OCI-LY7 (cell line): ENCODE data around the gene SIDT1. TPM values are rescaled to one million over a fixed set of nuclear protein-coding genes. Genes with fewer than 3 reads are reported as not detected.

ENCODE experiments used
- BruUV-seq: library from RNA; stranded (reverse); fragments of 400-500 nt; replicated peaks from 2 replicates; lab custom pipeline; 2021; lab: Mats Ljungman, UMichigan
- CTCF ChIA-PET: fragments of 300-600 bp; sonication (Branson Sonifier 250); formaldehyde crosslinking; loops from one replicate; lab custom pipeline; 2022; ENCODE audit warnings: antibody characterized with exemption; ENCODE audit not compliant: unreplicated experiment; lab: Charles Lee
- POLR2A ChIA-PET: fragments of 300-600 bp; sonication (Branson Sonifier 250); formaldehyde crosslinking; loops from one replicate; lab custom pipeline; 2022; ENCODE audit warnings: antibody characterized with exemption; lab: Charles Lee
- DNase-seq: peaks from one replicate; pipeline ENCODE4 v3.0.0-alpha.2; 2015; ENCODE audit warnings: low spot score
- H2AFZ ChIP-seq: fragments of 200-600 bp; sonication (generic), shearing (Covaris generic); 2 replicates; pipeline ENCODE4 v1.6.1; 2014; ENCODE audit warnings: mild to moderate bottlenecking, antibody characterized with exemption, low read length, moderate library complexity
- H3K27ac ChIP-seq: fragments of 200-600 bp; sonication (generic); 2 replicates; pipeline ENCODE4 v1.5.1; 2014; ENCODE audit warnings: mixed run types, low read depth, mild to moderate bottlenecking, moderate library complexity, low read length, inconsistent platforms; ENCODE audit not compliant: poor library complexity, severe bottlenecking
- H3K36me3 ChIP-seq: fragments of 200-600 bp; sonication (generic); 2 replicates; pipeline ENCODE4 v1.6.1; 2014; ENCODE audit warnings: mild to moderate bottlenecking, antibody characterized with exemption, low read length, moderate library complexity, mixed read lengths; ENCODE audit not compliant: insufficient read depth
- H3K4me1 ChIP-seq: fragments of 200-600 bp; sonication (generic); 2 replicates; pipeline ENCODE4 v1.5.1; 2014; ENCODE audit warnings: mild to moderate bottlenecking, low read length; ENCODE audit not compliant: insufficient read depth, poor library complexity, severe bottlenecking
- H3K4me2 ChIP-seq: fragments of 200-600 bp; sonication (generic); 2 replicates; pipeline ENCODE4 v1.6.1; 2014; ENCODE audit warnings: mild to moderate bottlenecking, low read length
- H3K4me3 ChIP-seq: fragments of 200-600 bp; sonication (generic); 2 replicates; pipeline ENCODE4 v1.5.1; 2014; ENCODE audit warnings: mild to moderate bottlenecking, low read depth, low read length; ENCODE audit not compliant: poor library complexity, severe bottlenecking
- H3K79me2 ChIP-seq: fragments of 200-600 bp; sonication (generic); 2 replicates; pipeline ENCODE4 v1.6.1; 2016; ENCODE audit warnings: low read depth, mild to moderate bottlenecking, low read length, moderate library complexity, mixed read lengths; ENCODE audit not compliant: insufficient read depth
- H3K9me2 ChIP-seq: fragments of 200-600 bp; sonication (generic); 2 replicates; pipeline ENCODE4 v1.6.1; 2016; ENCODE audit warnings: mild to moderate bottlenecking, low read length, mixed read lengths; ENCODE audit not compliant: insufficient read depth
- H3K9me3 ChIP-seq: fragments of 200-600 bp; sonication (generic); 2 replicates; pipeline ENCODE4 v1.6.1; 2014; ENCODE audit warnings: mild to moderate bottlenecking, mixed run types, low read length, mixed read lengths
- H4K20me1 ChIP-seq: fragments of 200-600 bp; sonication (generic); 2 replicates; pipeline ENCODE4 v1.6.1; 2014; ENCODE audit warnings: mild to moderate bottlenecking, antibody characterized with exemption, low read length, moderate library complexity, mixed read lengths; ENCODE audit not compliant: insufficient read depth
- CTCF ChIP-seq: fragments of 200-600 bp; sonication (generic); conservative IDR thresholded peaks from 2 replicates; pipeline ENCODE4 v1.5.1; 2014; ENCODE audit warnings: mild to moderate bottlenecking, antibody characterized with exemption, low read length, moderate library complexity, mixed read lengths
- EZH2phosphoT487 ChIP-seq: fragments of 200-600 bp; sonication (generic); IDR thresholded peaks from 2 replicates; pipeline ENCODE4 v1.6.1; 2018; ENCODE audit warnings: low read depth, borderline replicate concordance, mild to moderate bottlenecking, mixed run types, antibody characterized with exemption, low read length, moderate library complexity, mixed read lengths
- intact Hi-C: fragments of 100-400 bp; cut with micrococcal nuclease; formaldehyde crosslinking; loops from one replicate; pipeline ENCODE4 v1.10.0; 2022; ENCODE audit not compliant: unreplicated experiment
- total RNA-seq, 2 experiments: library from RNA; depleted of rRNA in 1 of 2; stranded (reverse); fragments of >200 nt in 1 of 2; shearing (Covaris generic) in 1 of 2; gene quantifications; 2 replicates each; pipeline ENCODE4 v1.2.3, GENCODE V29; 2014 to 2022

SIDT1 gene
- total RNA-seq, 2 experiments from 2014 or later: 7.3 to 10.3 TPM

- H3K36me3 ChIP-seq: no peaks in the 10 kb centered on the region
- ChIA-PET POLR2A (no interaction called here), CTCF (no interaction called here)
- no peak for DNase-seq
- H3K4me1 ChIP-seq: no peaks in the 10 kb centered on the region
- TF ChIP-seq EZH2phosphoT487 (no peak), CTCF (no peak)
- no peak overlapping the region for H3K4me2 ChIP-seq
- no peaks in the 10 kb centered on the region for H3K9me2 ChIP-seq
- BruUV-seq: no TSS peak
- H3K9me3 ChIP-seq: no peaks in the 10 kb centered on the region
- H3K79me2 ChIP-seq: no peaks in the 10 kb centered on the region
- intact Hi-C loops: no loop called here
- no peak overlapping the region for H2AFZ ChIP-seq
- no peak overlapping the region for H3K4me3 ChIP-seq
- no peaks in the 10 kb centered on the region for H4K20me1 ChIP-seq
- no peak overlapping the region for H3K27ac ChIP-seq
Measured at GRCh38 chr3:113637756-113638155, 105.4 kb downstream of the SIDT1 start.

GRCh38 chr3:113638910-113639309 lies 106.6 kb downstream of the SIDT1 start:
- no peak overlapping the region for H3K27ac ChIP-seq
- no peak overlapping the region for H3K4me2 ChIP-seq
- TF ChIP-seq CTCF (no peak), EZH2phosphoT487 (no peak)
- intact Hi-C loops: no loop called here
- no peak overlapping the region for H3K4me3 ChIP-seq
- no peaks in the 10 kb centered on the region for H3K9me2 ChIP-seq
- 0 out of 2 replicates have a peak, but pooled peaks cover 4% of the 10 kb centered on the region for H3K9me3 ChIP-seq
- no peak for DNase-seq
- CTCF ChIA-PET: no interaction called here
- no peak overlapping the region for H2AFZ ChIP-seq
- H4K20me1 ChIP-seq: no peaks in the 10 kb centered on the region
- BruUV-seq: no TSS peak
- no peaks in the 10 kb centered on the region for H3K4me1 ChIP-seq
- POLR2A ChIA-PET: interaction anchor here (0.7 kb wide), 1 partner anchor 390 kb away, joined by 3 read pairs; no protein-coding TSS in a partner anchor
- H3K36me3 ChIP-seq: no peaks in the 10 kb centered on the region
- no peaks in the 10 kb centered on the region for H3K79me2 ChIP-seq

GRCh38 chr3:113643583-113643982 lies 111.2 kb downstream of the SIDT1 start:
- Histone ChIP-seq H3K4me2 (no peak overlapping the region), H3K27ac (no peak overlapping the region), H3K36me3 (no peaks in the 10 kb centered on the region), H3K4me3 (no peak overlapping the region), H3K79me2 (no peaks in the 10 kb centered on the region), H3K4me1 (no peaks in the 10 kb centered on the region), H3K9me3 (peaks cover 25% of the 10 kb centered on the region), H3K9me2 (no peaks in the 10 kb centered on the region), H2AFZ (no peak overlapping the region), H4K20me1 (no peaks in the 10 kb centered on the region)
- BruUV-seq: no TSS peak
- no peak for TF ChIP-seq CTCF
- no peak for TF ChIP-seq EZH2phosphoT487
- no peak for DNase-seq
- ChIA-PET CTCF (interaction anchor here (0.6 kb wide), 1 partner anchor 97 kb away, joined by 3 read pairs; no protein-coding TSS in a partner anchor), POLR2A (interaction anchor here (1.3 kb wide), 1 partner anchor 25 kb away, joined by 5 read pairs; no protein-coding TSS in a partner anchor)
- intact Hi-C loops: no loop called here
